SKM-1 treated with dmso at 0.1 percent for 144 hours (cell line): ENCODE results near the gene APP.

Source experiments
- DNase-seq: peaks from one replicate; lab custom pipeline; 2025; ENCODE audit not compliant: unreplicated experiment; lab: John Stamatoyannopoulos, UW

Gene APP

GRCh38 chr21:25985990-25986389 is 184.6 kb downstream of the APP start:
- DNase-seq, result no peak

GRCh38 chr21:25984538-25984937 is 186.0 kb downstream of the APP start:
- no peak for DNase-seq

- DNase-seq, result no peak
These were observed 186.8 kb downstream of the APP start for GRCh38 chr21:25983745-25984144.

DNA sequence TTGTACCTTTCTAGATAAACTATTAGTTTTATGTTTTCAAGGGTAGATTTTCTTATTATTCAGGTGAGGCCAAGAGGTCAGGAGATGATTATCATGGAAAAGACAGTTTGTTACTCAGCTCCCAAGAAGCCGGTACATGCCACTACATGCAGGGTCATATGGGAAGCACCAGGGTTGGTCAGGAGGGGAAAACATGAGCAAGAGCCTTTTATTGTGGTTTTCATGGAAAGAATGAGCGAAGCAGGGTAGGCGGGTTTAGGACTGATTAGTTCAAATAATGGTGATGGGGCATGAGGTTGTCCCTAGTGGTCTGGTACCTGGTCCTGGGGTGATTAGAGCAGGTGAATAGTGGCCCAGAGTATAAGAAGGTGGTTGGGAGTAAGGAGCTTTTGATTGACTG is 189.9 kb downstream of the APP start:
- DNase-seq, result no peak

DNA sequence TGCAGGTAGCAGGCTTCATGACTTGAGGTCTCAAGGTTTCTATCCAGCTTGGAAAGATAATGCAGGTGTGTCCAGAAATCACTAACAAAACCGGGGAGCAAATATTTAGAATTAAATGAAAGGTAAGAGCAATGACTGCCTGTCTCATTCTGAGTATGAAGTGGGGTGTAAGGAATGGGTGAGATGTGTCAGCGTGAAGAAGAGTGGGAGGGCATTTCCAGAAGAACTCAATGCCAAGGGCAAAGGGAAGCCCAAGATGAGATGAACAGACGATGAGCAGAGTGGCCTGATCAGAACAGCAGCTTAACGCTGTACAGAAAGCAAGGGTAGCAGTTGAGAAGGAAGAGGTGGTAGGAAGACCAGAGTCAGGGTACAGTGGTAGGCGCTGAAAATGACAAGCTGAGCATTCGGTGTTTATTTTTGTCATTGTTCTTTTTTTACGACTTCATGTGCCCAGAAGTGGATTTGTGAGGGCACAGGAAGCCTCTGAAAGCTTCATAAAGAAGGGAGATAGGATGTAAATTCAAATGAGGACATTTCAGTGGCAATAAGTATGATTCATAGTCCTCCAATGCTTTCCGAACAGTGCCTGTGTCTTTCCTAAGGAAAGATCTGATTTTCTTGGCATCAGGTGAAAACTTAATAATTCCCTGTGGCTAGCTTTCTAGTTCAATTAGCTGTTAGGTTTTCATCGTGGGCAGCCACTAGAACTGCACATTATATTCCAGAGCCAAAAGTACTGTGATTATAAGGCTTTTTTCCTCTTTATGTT is 190.5 kb downstream of the APP start:
- no peak for DNase-seq

DNA sequence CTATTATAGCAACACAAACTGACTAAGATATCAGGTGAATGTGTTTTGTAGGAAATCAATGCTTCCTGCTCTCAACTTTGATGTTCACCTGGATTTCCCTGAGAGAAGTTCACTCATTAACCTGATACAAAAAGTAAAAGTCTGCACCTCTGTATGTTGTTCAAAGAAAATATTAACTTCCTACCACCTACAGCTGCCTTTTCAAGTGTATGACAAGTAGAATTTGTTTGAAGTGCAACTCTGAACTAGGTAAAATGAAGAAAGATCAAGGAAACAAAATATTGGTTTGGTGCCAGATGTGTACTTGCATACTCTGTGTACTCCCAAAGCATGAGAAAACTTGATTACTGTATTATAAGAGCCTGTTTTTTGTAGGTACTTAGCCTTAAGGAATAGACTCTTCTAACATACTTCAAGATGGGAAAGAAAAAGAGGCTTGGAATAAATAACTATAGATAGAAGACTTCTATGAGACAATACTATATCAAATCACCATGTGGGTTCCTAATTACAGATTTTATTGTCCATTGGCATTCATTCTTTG is 193.4 kb downstream of the APP start:
- DNase-seq, result no peak

DNA sequence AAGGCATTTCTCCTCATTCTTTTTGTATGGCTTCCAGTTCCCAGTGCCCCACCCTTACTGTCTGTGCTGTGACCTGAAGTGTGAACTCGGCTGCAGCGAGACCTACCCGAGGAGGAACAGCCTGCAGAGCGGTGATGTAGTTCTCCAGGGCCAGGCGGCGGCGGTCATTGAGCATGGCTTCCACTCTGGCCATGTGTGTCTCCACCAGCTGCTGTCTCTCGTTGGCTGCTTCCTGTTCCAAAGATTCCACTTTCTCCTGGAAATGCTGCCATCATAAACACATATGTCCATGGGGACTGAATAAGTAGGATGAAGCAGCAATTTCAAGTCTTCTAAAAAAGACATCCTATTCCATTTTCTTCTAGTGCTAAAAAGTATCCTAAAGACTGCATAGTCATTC is 195.6 kb downstream of the APP start:
- DNase-seq, result no peak

- no peak for DNase-seq
These were observed 200.2 kb downstream of the APP start for GRCh38 chr21:25970254-25970930.

GRCh38 chr21:25967901-25968438 is 202.6 kb downstream of the APP start:
- no peak for DNase-seq

DNA sequence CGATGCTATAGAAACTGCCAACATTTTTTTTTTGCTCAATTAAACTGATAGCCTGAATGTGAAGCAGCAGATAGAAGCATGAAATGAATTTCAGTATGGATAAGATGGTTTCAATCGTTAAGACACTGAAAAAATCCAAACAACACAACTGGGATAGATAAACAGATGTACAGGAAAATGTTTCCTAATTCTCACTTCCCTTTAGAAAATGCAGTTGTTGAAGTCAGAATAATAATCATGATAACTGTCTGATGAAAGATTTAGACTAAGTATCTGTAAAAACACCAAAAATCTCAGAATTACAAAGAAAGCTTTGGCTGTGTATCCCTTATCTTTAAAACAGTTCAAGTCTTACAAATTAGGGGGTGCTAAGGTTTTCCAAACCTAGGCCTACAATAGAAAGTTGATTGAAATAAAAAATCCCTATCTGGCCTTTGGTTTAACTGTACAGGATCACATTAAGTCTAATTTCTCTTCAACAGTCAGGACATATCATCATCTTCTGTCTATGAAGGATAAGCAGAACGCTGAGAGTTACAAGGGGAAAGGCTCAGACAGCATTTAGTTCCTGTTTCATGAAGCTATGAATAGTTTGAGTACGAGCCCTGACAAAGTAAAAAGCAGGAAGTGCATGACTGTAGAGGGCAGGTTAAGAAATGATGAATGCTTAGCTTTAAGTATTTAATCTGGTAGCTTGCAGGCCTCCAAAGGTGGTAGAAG is 203.2 kb downstream of the APP start:
- DNase-seq, result peak; percentile 91

DNA sequence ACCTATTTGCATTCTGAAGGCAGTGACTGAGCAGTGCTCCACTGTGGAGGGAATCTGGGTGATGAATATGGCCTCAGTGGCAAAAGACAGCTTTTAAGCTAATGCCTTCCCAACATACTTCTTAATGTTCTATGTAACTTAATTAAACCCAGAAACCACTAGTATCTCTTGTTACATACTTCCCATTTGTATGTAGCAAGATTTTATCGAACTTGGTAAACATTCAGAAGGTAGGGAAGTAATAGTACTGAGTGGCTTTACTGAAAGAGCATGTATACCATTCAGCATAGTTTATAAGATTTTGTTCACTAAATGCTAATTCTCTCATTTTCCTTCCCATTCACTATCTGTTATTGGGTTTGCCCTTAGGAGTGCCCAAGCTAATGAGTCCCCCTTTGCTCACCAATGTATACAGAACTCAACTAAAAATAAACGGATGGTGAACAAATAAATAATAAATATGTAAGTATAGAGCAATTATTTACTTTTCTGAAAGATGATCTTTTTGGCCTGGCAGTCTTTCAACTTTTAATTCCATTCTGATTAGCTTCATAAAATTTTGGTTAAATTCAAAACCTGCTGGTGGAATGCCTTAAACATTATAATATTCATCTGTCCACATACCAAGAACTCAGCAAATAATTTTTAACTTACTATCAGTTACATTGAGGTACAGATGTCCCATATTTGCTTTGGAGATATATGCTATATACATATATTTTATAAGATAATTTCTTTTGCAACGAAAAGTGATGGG is 204.4 kb downstream of the APP start:
- DNase-seq, result no peak

GRCh38 chr21:25964926-25965325 is 205.6 kb downstream of the APP start:
- no peak for DNase-seq

DNA sequence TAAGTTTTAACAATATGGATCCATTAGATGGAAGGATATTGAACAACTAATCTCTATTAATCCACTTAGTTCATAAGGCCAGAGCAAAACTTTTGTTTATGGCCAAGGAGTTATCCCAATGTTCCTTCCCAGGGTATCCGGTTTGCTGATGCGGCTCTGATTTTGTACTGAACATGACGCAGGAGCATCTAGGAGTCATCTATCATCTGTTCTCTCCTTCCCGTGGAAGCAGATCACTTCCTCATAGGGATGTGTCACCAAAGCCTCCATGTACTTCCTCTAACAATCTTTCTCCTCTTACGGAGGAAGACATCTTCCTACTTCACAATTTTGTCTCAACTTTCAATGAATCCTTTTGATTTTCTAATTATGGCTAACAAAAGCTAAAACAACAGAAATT is 206.6 kb downstream of the APP start:
- peak; percentile 9 for DNase-seq

- DNase-seq, result no peak
These were observed 207.4 kb downstream of the APP start for GRCh38 chr21:25963181-25963580.

DNA sequence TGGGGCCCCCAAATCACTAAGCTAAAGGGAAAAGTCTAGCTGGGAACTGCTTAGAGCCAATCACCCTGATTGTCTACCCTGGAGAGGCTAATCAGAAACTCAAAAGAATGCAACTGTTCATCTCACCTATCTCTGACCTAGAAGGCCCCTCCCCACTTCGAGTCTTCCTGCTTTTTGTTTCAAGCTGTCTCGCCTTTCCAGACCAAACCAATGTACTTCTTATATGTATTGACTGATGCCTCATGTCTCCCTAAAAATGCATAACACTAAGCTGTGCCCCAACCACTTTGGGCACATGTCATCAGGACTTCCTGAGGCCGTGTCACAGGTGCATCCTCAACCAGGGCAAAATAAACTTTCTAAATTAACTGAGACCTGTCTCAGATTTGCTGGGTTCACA is 209.5 kb downstream of the APP start:
- no peak for DNase-seq

DNA sequence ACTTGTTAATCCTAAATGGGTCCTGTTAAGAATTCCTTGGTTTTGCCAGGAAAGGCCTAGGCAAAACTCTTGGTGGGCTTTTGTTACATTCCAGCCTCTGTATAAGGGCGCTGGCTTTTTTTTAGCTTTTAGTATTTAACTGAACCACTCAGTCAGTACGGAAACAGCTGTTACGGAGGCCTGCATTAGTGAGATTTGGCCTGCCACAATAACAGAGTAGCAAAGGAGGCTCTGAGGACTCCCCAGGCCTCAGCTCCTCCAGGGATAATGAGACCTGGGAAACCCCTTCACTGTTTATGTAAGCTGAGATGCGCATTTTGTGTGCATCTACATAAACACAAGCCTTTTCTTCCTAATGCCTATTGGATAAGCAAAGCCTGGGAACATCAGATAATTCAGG is 210.2 kb downstream of the APP start:
- no peak for DNase-seq

- DNase-seq, result no peak
These were observed 210.8 kb downstream of the APP start for GRCh38 chr21:25959799-25960198.

DNA sequence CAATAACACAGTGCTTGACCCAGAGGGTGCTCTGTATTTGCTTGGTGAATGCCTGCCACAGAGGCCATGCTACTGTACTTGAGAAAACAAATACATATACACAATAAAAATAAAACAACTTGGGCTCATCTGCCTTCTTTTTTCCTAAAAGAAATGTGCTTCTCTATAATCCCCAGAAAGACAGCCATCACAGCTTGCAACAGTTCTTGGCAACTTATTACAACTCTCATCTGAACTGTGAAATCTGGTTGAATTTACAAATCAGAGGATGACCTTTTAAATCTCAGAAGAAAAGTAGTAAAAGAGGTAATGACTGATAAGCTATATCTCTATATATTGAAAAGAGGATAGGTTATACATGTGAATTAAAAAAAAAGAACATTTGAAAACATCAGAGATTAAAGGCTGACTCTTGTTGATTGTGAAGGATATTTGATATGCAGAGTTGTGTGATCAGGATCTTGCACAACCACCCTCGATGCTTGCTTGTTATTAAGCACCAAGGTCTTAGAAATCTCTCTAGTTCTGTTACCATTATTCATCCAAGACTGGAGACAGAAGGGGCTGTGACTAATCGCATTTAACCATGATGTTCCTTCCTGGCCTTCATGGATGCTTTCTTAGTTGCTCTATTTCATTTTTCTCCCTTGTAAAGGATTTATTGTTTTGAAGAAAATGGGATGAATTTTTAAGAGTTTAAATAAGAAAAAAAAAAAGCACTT is 213.4 kb downstream of the APP start:
- DNase-seq, result no peak

- DNase-seq, result no peak
These were observed 214.9 kb downstream of the APP start for GRCh38 chr21:25955646-25956045.

GRCh38 chr21:25953659-25954058 is 216.9 kb downstream of the APP start:
- no peak for DNase-seq
